Pancreas (tissue), 10 donors: ENCODE data around the gene TAF5L. TPM values are rescaled to one million over a fixed set of nuclear protein-coding genes. Genes with fewer than 3 reads are reported as not detected.

Experiments
- ATAC-seq, 4 donors: fragments of 200-7000 bp; cut with Tn5 transposase; one replicate each; pipeline versions ENCODE4 v1.8.0 to v1.9.1; 2020; ENCODE audit warnings: mild to moderate bottlenecking in 4 of 4, moderate library complexity in 4 of 4
- DNase-seq, 6 donors: peaks; one replicate each; pipeline ENCODE4 v3.0.0-alpha.2; 2020
- FAIRE-seq: peaks from 2 replicates; lab custom pipeline; 2012; peaks lifted over from hg19 to GRCh38; lab: Jason Lieb, UNC
- H3K27ac ChIP-seq, 4 donors: fragments of 200-600 bp; sonication (generic); 1 replicate in 3 of 4; 2 replicates in 1 of 4; pipeline versions ENCODE4 v1.5.0 to v1.8.0; 2020
- H3K27me3 ChIP-seq, 4 donors: fragments of 200-600 bp; one replicate each; pipeline ENCODE4 v1.8.0; 2021
- H3K36me3 ChIP-seq, 3 donors: fragments of 200-600 bp; sonication (generic) in 1 of 3; one replicate each; pipeline versions ENCODE4 v1.5.0 to v1.8.0; 2020 to 2021
- H3K4me1 ChIP-seq, 3 donors: fragments of 200-600 bp; one replicate each; pipeline ENCODE4 v1.8.0; 2021
- H3K4me3 ChIP-seq, 4 donors: fragments of 200-600 bp; sonication (generic) in 2 of 4; one replicate each; pipeline versions ENCODE4 v1.5.0 to v1.8.0; 2020 to 2021
- H3K9me3 ChIP-seq, 4 donors: fragments of 200-600 bp; one replicate each; pipeline ENCODE4 v1.8.0; 2021
- WGBS, 2 donors: extraction: QIAGEN DNeasy Blood & Tissue Kit; methylation state at CpG; one replicate each; pipeline ENCODE4 v1.1.7; 2013; 5-methylcytosine and 5-hydroxymethylcytosine counted together
- intact Hi-C, 3 donors: fragments of 100-400 bp; cut with DNase I; formaldehyde crosslinking; loops; one replicate each; pipeline versions ENCODE4 v1.11.1 to v1.14.2; 2022
- polyA plus RNA-seq, 2 donors: library from polyadenylated mRNA; stranded (reverse); fragments of 200-250 nt; gene quantifications; one replicate each; pipeline ENCODE4 v1.2.3, GENCODE V29; 2013
- total RNA-seq, 6 donors: library from RNA; stranded (reverse); fragmentation: NEBNext Ultra II Directional in 4 of 6; extraction: Animal tissue kit (Norgen Biotek cat#: 25700) in 4 of 6; gene quantifications; one replicate each; pipeline versions ENCODE4 v1.2.1 to v1.2.4, GENCODE V29; 2021 to 2023
- TF ChIP-seq, protein P1 (sequence below), 4 donors: fragments of 200-600 bp; sonication (generic) in 3 of 4; IDR thresholded peaks; one replicate each; pipeline versions ENCODE4 v1.5.0 to v1.8.0; 2021; ENCODE audit warnings: antibody characterized with exemption in 4 of 4
- donor health status: healthy with polysubstance abuse.
- donor health status: DM: no; HTN: no; CAD: no; lungs with moderate emphysema.
- donor health status: DM: no; HTN: no; CAD: no.
- donor health status: control.
- donor health status: control.
- donor health status: Bipolar disorder and iron deficiency.
- donor health status: DM: yes; HTN: yes; CAD: no.
- donor health status: DM: no; HTN: no; CAD: no.
- donor health status: DM: no; HTN: no; CAD: no.
- donor health status: DM: yes; HTN: yes; CAD: no.

TAF5L gene
- total and polyA plus RNA-seq, 8 donors = 4.4 to 9.5 (median 7.1) TPM

DNA sequence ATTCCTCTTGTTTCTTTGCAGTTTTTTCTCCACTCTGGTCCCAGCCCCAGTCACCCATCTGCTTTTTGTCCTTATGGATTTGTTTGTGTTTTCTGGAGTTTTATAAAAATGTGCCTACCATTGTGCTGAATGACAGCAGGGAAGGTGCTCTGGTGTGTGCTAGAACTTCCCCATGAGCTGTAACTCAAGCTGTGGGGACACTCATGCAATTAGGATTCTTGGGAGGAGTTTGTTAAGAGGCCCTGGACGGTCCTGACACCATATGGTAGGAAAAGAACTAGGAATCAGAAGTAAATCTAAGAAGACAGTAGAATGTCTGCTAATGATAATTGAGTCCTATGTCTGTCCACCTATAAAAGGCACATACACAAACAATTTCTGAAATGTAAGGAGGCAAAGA, 27.5 kb upstream of the TAF5L start:
- peaks cover 0 to 15% (median 1%) of the 10 kb centered on the region in 3 donors for H3K36me3 ChIP-seq
- ATAC-seq = no peak
- 84 to 90% methylated on average over 1 of the region's 1 CpG for WGBS, 2 donors

DNA sequence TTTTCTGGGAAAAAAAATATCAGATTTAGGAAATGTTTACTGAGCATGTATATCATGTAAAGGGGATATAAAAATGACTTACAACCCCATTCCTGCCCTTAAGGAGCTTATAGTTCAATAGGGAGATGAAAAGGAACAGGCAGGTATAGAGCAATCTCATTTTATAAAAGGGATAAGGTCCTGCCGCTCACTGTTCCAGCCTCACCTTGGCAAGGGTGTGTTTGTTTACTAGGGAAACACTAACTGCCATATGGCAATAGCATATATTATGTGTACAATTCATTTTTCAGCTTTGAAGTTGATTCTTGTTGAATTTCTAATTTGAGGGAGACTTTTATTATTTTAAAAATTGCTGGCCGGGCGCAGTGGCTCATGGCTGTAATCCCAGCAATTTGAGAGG, 25.6 kb upstream of the TAF5L start:
- H3K4me3 ChIP-seq = no peak overlapping the region
- FAIRE-seq = no peak
- H3K27me3 ChIP-seq = no peaks in the 10 kb centered on the region
- DNase-seq = no peak
- peaks cover 4 to 26% (median 5%) of the 10 kb centered on the region in 3 donors for H3K36me3 ChIP-seq
- TF ChIP-seq, protein P1, sequence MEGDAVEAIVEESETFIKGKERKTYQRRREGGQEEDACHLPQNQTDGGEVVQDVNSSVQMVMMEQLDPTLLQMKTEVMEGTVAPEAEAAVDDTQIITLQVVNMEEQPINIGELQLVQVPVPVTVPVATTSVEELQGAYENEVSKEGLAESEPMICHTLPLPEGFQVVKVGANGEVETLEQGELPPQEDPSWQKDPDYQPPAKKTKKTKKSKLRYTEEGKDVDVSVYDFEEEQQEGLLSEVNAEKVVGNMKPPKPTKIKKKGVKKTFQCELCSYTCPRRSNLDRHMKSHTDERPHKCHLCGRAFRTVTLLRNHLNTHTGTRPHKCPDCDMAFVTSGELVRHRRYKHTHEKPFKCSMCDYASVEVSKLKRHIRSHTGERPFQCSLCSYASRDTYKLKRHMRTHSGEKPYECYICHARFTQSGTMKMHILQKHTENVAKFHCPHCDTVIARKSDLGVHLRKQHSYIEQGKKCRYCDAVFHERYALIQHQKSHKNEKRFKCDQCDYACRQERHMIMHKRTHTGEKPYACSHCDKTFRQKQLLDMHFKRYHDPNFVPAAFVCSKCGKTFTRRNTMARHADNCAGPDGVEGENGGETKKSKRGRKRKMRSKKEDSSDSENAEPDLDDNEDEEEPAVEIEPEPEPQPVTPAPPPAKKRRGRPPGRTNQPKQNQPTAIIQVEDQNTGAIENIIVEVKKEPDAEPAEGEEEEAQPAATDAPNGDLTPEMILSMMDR (IDR thresholded peaks at IDR 0.05) = no peak
- 95 to 96% methylated on average over 3 of the region's 3 CpGs for WGBS, 2 donors
- H3K4me1 ChIP-seq = no peaks in the 10 kb centered on the region
- H3K9me3 ChIP-seq = no peaks in the 10 kb centered on the region
- no peak for ATAC-seq
- H3K27ac ChIP-seq = no peak overlapping the region
- intact Hi-C loops = loop anchor here in 1 of 3 donors (10.0 kb wide), 1 partner anchor 663 kb away; no protein-coding TSS in a partner anchor

More for the DNA sequence above, 27.5 kb upstream of the TAF5L start:
- H3K4me1 ChIP-seq = no peaks in the 10 kb centered on the region
- intact Hi-C loops = loop anchor here in 1 of 3 donors (10.0 kb wide), 1 partner anchor 661 kb away; no protein-coding TSS in a partner anchor
- H3K9me3 ChIP-seq = no peaks in the 10 kb centered on the region
- no peak for FAIRE-seq
- TF ChIP-seq, protein P1 (IDR thresholded peaks at IDR 0.05) = no peak
- no peaks in the 10 kb centered on the region for H3K27me3 ChIP-seq
- no peak for DNase-seq
- no peak overlapping the region for H3K4me3 ChIP-seq
- H3K27ac ChIP-seq = no peak overlapping the region

DNA sequence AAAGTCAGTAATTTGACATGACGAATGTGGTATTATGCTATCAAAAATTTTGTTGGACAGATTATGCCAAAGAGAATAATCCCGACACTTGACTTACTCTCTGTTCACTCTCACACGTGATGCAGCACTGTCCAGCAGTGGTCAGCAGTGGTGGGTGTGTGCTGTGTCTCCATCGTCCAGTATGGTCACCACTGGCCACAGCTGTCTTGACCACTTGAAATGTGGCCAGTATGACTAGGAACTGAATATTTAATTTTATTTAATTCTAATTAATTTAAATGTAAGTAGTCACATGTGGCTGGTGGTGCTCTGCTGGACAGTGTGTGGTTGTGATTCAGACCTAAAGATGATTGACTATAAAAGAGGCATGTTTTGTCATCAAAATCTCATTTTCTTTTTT, 24.1 kb upstream of the TAF5L start:
- ATAC-seq (no peak), DNase-seq (no peak), FAIRE-seq (no peak)
- WGBS, 2 donors = 88 to 93% methylated on average over 4 of the region's 4 CpGs
- H3K27ac ChIP-seq = no peak overlapping the region
- H3K4me3 ChIP-seq = no peak overlapping the region
- intact Hi-C loops = loop anchor here in 1 of 3 donors (10.0 kb wide), 1 partner anchor 665 kb away; no protein-coding TSS in a partner anchor
- H3K36me3 ChIP-seq = peaks cover 4 to 37% (median 5%) of the 10 kb centered on the region in 3 donors
- H3K27me3 ChIP-seq = no peaks in the 10 kb centered on the region
- TF ChIP-seq, protein P1 (IDR thresholded peaks at IDR 0.05) = no peak
- H3K4me1 ChIP-seq = no peaks in the 10 kb centered on the region
- H3K9me3 ChIP-seq = no peaks in the 10 kb centered on the region

DNA sequence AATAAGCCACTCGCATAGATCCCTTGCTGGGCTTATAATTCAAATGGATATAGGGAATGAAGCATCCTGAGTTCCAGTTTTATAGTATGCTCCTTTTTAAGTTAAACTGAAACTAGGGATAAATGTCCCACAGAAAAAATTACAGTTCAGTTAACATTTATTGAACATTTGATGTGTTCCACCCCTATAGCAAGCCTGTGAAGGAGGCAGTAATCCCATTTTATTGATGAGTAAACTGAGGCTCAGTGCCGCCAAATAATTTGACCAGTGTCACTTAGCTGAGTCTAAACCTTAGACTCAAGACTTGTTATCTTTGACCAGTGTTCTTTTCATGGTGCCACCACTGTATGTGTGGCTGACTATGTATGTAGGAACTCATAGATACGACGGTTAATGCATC, 22.5 kb upstream of the TAF5L start:
- TF ChIP-seq, protein P1 (IDR thresholded peaks at IDR 0.05) = no peak
- DNase-seq = no peak
- ATAC-seq = no peak
- 95% methylated on average over 4 of the region's 4 CpGs for WGBS, 2 donors
- intact Hi-C loops = no loop called here
- H3K9me3 ChIP-seq = no peaks in the 10 kb centered on the region
- H3K27ac ChIP-seq = no peak overlapping the region
- peaks cover 4 to 37% (median 5%) of the 10 kb centered on the region in 3 donors for H3K36me3 ChIP-seq
- H3K4me3 ChIP-seq = no peak overlapping the region
- H3K27me3 ChIP-seq = no peaks in the 10 kb centered on the region
- FAIRE-seq = no peak
- no peaks in the 10 kb centered on the region for H3K4me1 ChIP-seq

DNA sequence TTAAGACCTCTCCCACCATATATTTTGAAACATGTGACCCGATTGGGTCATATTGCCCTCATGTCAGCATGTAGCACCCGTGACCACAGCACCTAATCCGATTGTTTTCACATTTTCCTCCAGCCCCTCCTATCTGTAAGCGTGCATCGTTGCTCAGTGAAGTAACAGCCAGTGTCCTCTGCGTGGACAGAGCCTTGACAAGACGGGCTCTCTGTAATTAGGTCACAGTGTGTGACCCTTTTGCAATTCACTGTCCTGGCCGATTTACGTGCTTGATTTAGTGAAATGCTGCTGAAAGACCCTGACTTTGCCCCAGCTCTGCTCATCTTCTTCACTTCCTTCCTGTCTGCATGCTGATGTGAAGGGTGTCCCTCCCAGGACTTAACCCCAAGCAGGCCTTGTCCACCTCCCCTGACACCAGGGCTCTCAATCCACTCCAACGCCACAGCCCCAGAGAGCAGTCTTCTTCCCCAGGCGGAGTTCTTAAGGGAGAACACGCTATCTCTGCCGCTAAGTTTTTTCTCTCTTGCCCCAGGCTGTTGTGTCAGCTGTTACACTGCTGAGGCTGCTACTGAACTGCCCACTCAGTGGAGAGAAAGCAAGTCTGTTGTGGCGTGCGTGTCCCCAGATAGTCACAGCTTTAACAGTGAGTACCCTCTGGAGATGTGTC, 19.5 kb upstream of the TAF5L start:
- Histone ChIP-seq H3K9me3 (no peaks in the 10 kb centered on the region), H3K27ac (no peak overlapping the region), H3K4me1 (no peaks in the 10 kb centered on the region), H3K4me3 (no peak overlapping the region), H3K27me3 (no peaks in the 10 kb centered on the region), H3K36me3 (peaks cover 4 to 37% (median 5%) of the 10 kb centered on the region in 3 donors)
- intact Hi-C loops = no loop called here
- TF ChIP-seq, protein P1 (IDR thresholded peaks at IDR 0.05) = no peak
- ATAC-seq = no peak
- FAIRE-seq = no peak
- 93 to 95% methylated on average over 15 of the region's 15 CpGs for WGBS, 2 donors
- DNase-seq = no peak
